ENCODE measurements around the gene NELFB.

DNA sequence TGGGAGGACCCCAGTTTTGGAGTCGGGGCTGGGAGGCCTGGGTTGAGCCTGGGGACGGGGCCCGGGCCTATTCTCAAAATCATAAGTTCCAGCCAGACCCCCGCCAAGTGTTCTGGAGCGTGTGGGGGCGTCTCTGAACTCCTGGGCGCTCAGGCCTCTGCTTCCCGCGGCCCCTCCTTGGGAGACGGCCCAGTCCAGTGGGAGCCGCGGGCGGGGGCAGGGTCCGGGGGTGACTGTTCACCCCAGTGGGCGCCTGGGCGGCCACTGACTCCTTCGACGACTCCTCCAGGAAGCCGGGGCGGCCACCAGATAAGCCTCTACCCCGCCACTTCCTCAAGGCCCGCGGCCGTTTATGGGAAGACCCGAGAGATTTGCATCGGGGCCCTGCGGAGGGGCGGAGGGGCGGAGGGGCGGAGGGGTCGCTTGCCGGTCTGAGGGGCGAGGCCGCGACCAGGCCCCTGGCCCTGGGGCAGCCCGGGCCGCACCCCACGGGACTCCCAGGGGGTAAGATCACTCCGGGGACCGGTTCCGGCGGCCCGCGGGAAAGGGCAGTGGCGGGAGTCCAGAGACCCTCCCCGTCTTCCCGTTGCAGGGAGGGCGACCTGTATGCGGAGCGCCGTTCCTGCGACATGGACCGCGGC is 23.1 kb downstream of the NELFB start:
- no peak for TF ChIP-seq CTCF (IDR thresholded peaks at IDR 0.05)
- no peak for TF ChIP-seq POLR2A (IDR thresholded peaks at IDR 0.05)
- TF ChIP-seq POLR2AphosphoS5 (IDR thresholded peaks at IDR 0.05) = no peak

All from suprapubic skin (tissue), 4 donors.